ENCODE results near the gene KTN1.

KTN1 gene

GRCh38 chr14:55579724-55580469 lies at the start of gene KTN1:
Gene KTN1, plus strand, starts transcription at chr14:55580207. Its CDS starts 31,842 bp downstream, at chr14:55612049.
- intact Hi-C loops (cut with DNase I) = loop anchor here (5.0 to 10.0 kb wide), 3 partner anchors 168 to 535 kb away; partner anchors contain the start of genes ATG14, MAPK1IP1L and PELI2

GRCh38 chr14:55530464-55530863 lies 49.5 kb upstream of the KTN1 start:
- no peak for DNase-seq
- intact Hi-C loops (cut with DNase I) = no loop called here

More at GRCh38 chr14:55579724-55580469, at the start of gene KTN1:
- DNase-seq = peak; percentile 58 to 97 (median 79)

GRCh38 chr14:55532645-55533344 lies 47.2 kb upstream of the KTN1 start:
- intact Hi-C loops (cut with DNase I) = no loop called here
- DNase-seq = no peak

GRCh38 chr14:55533960-55534359 lies 46.0 kb upstream of the KTN1 start:
- DNase-seq = no peak
- intact Hi-C loops (cut with DNase I) = no loop called here

GRCh38 chr14:55535516-55536203 lies 44.3 kb upstream of the KTN1 start:
- DNase-seq = no peak
- intact Hi-C loops (cut with DNase I) = no loop called here

- intact Hi-C loops (cut with DNase I) = no loop called here
- DNase-seq = no peak
These were observed 43.8 kb upstream of the KTN1 start for GRCh38 chr14:55536204-55536708.

GRCh38 chr14:55537782-55538181 lies 42.2 kb upstream of the KTN1 start:
- intact Hi-C loops (cut with DNase I) = no loop called here
- DNase-seq = no peak

- DNase-seq = no peak
- intact Hi-C loops (cut with DNase I) = no loop called here
These were observed 40.0 kb upstream of the KTN1 start for GRCh38 chr14:55539975-55540374.

GRCh38 chr14:55540847-55541773 lies 38.9 kb upstream of the KTN1 start:
- intact Hi-C loops (cut with DNase I) = no loop called here
- no peak for DNase-seq

- intact Hi-C loops (cut with DNase I) = no loop called here
- no peak for DNase-seq
These were observed 34.2 kb upstream of the KTN1 start for GRCh38 chr14:55545779-55546178.

GRCh38 chr14:55546212-55546874 lies 33.7 kb upstream of the KTN1 start:
- intact Hi-C loops (cut with DNase I) = no loop called here
- no peak for DNase-seq

GRCh38 chr14:55547650-55548315 lies 32.2 kb upstream of the KTN1 start:
- intact Hi-C loops (cut with DNase I) = no loop called here
- DNase-seq = no peak

- intact Hi-C loops (cut with DNase I) = no loop called here
- DNase-seq = no peak
These were observed 26.2 kb upstream of the KTN1 start for GRCh38 chr14:55553791-55554190.

- intact Hi-C loops (cut with DNase I) = no loop called here
- DNase-seq = peak in 8 of 10 donors; percentile 11 to 84 (median 37)
These were observed 22.9 kb upstream of the KTN1 start for GRCh38 chr14:55556929-55557623.

- intact Hi-C loops (cut with DNase I) = no loop called here
- no peak for DNase-seq
These were observed 17.9 kb upstream of the KTN1 start for GRCh38 chr14:55562135-55562534.

- intact Hi-C loops (cut with DNase I) = no loop called here
- no peak for DNase-seq
These were observed 11.4 kb upstream of the KTN1 start for GRCh38 chr14:55568618-55569017.

GRCh38 chr14:55571125-55571889 lies 8.7 kb upstream of the KTN1 start:
- DNase-seq = no peak
- intact Hi-C loops (cut with DNase I) = no loop called here

- peak in 1 of 10 donors; percentile 28 for DNase-seq
- intact Hi-C loops (cut with DNase I) = no loop called here
These were observed 7.4 kb upstream of the KTN1 start for GRCh38 chr14:55572578-55572977.

Data from posterior cingulate gyrus (tissue), 11 donors.